HepG2 (cell line): ENCODE data around the gene RPEL1. TPM values are rescaled to one million over a fixed set of nuclear protein-coding genes. Genes with fewer than 3 reads are reported as not detected.

Experiments used
- ATAC-seq: fragments of 200-7000 bp; cut with Tn5 transposase; 3 replicates; pipeline ENCODE4 v1.9.1; 2020; ENCODE audit warnings: mild to moderate bottlenecking, moderate library complexity
- BruUV-seq: library from RNA; stranded (reverse); fragments of 400-500 nt; replicated peaks from 2 replicates; lab custom pipeline; 2021; lab: Mats Ljungman, UMichigan
- CTCF ChIA-PET: fragments of 300-600 bp; formaldehyde crosslinking; extraction: SDS; loops from one replicate; lab custom pipeline; 2021; ENCODE audit warnings: low total read pairs, inconsistent platforms, low intra/inter-chr PET ratio; lab: Yijun Ruan, JAX
- POLR2A ChIA-PET: fragments of 350-600 bp; sonication (Branson Sonifier 250); formaldehyde crosslinking; loops from one replicate; lab custom pipeline; 2020; ENCODE audit warnings: antibody characterized with exemption, inconsistent platforms; lab: Yijun Ruan, JAX
- DNase-seq: peaks from one replicate; pipeline ENCODE4 v3.0.0-alpha.2; 2015; ENCODE audit warnings: low spot score
- FAIRE-seq: peaks from 3 replicates; lab custom pipeline; 2011; peaks lifted over from hg19 to GRCh38; lab: Jason Lieb, UNC
- H2AFZ ChIP-seq: one replicate; pipeline ENCODE4 v1.6.1; 2011; ENCODE audit warnings: low read length, inconsistent platforms
- H3K27ac ChIP-seq: fragments of 300-600 bp; 3 replicates; pipeline ENCODE4 v1.8.0; 2011; ENCODE audit warnings: mixed run types, mild to moderate bottlenecking, mixed read lengths, low read length, inconsistent platforms; ENCODE audit not compliant: insufficient read depth; ENCODE audit errors: extremely low read length
- H3K27me3 ChIP-seq, 2 experiments: fragments of 200-600 bp in 1 of 2; 2 replicates in 1 of 2; 3 replicates in 1 of 2; pipeline versions ENCODE4 v1.6.0 to v1.8.0; 2011; ENCODE audit warnings: low read length in 2 of 2, mild to moderate bottlenecking in 2 of 2, moderate library complexity in 2 of 2, inconsistent platforms in 1 of 2; ENCODE audit not compliant: insufficient read depth in 2 of 2, control insufficient read depth in 1 of 2
- H3K36me3 ChIP-seq, 2 experiments: fragments of 200-600 bp in 1 of 2; replicated peaks in 1 of 2; 2 replicates in 1 of 2; 3 replicates in 1 of 2; pipeline versions ENCODE4 v1.5.1 to v1.8.0; 2011; ENCODE audit warnings: low read length in 2 of 2, inconsistent platforms in 1 of 2; ENCODE audit not compliant: insufficient read depth in 2 of 2, control insufficient read depth in 1 of 2
- H3K4me1 ChIP-seq: 2 replicates; pipeline ENCODE4 v1.5.1; 2012; ENCODE audit warnings: low read length, inconsistent platforms; ENCODE audit not compliant: insufficient read depth
- H3K4me2 ChIP-seq: 2 replicates; pipeline ENCODE4 v1.6.0; 2011; ENCODE audit warnings: low read depth, low read length, inconsistent platforms
- H3K4me3 ChIP-seq, 3 experiments: fragments of 200-600 bp in 1 of 3; sonication (generic), shearing (Covaris generic) in 1 of 3; replicated peaks in 1 of 3; 2 replicates each; pipeline ENCODE4 v1.5.1; 2011 to 2016; ENCODE audit warnings: low read length in 3 of 3, inconsistent platforms in 2 of 3, low read depth in 2 of 3, mild to moderate bottlenecking in 2 of 3, control low read depth in 1 of 3, mixed read lengths in 1 of 3; ENCODE audit not compliant: insufficient read depth in 1 of 3
- H3K79me2 ChIP-seq: one replicate; pipeline ENCODE4 v1.6.1; 2011; ENCODE audit warnings: low read length, inconsistent platforms; ENCODE audit not compliant: insufficient read depth
- H3K9ac ChIP-seq: 2 replicates; pipeline ENCODE4 v1.6.0; 2011; ENCODE audit warnings: mild to moderate bottlenecking, low read depth, low read length, inconsistent platforms; ENCODE audit not compliant: insufficient read depth
- H3K9me3 ChIP-seq: 2 replicates; pipeline ENCODE4 v1.5.1; 2012; ENCODE audit warnings: mild to moderate bottlenecking, low read length
- H4K20me1 ChIP-seq: 2 replicates; pipeline ENCODE4 v1.6.0; 2011; ENCODE audit warnings: inconsistent platforms, mild to moderate bottlenecking, low read length, moderate library complexity; ENCODE audit not compliant: insufficient read depth
- ARNTL ChIP-seq: sonication (generic); formaldehyde crosslinking; IDR thresholded peaks from 2 replicates; pipeline ENCODE4 v1.4.0; 2020; ENCODE audit warnings: mild to moderate bottlenecking, missing genetic modification reagents
- BATF2 ChIP-seq: sonication (generic); formaldehyde crosslinking; IDR thresholded peaks from 2 replicates; pipeline ENCODE4 v1.8.0; 2022; ENCODE audit warnings: mild to moderate bottlenecking, missing genetic modification reagents, moderate library complexity
- CAMTA2 ChIP-seq: sonication (generic); formaldehyde crosslinking; IDR thresholded peaks from 2 replicates; pipeline ENCODE4 v1.4.0; 2020; ENCODE audit warnings: mild to moderate bottlenecking, missing genetic modification reagents, borderline replicate concordance
- CSRNP1 ChIP-seq: sonication (generic); formaldehyde crosslinking; IDR thresholded peaks from 2 replicates; pipeline ENCODE4 v1.8.1; 2023; ENCODE audit warnings: mild to moderate bottlenecking, missing genetic modification reagents
- HBP1 ChIP-seq: IDR thresholded peaks from 2 replicates; pipeline ENCODE4 v1.6.1; 2016; ENCODE audit warnings: low read depth, control low read depth
- NCOA5 ChIP-seq: sonication (generic); formaldehyde crosslinking; IDR thresholded peaks from 2 replicates; pipeline ENCODE4 v1.4.0; 2020; ENCODE audit warnings: missing genetic modification reagents
- RBFOX2 ChIP-seq: fragments of 200-400 bp; formaldehyde crosslinking; IDR thresholded peaks from 2 replicates; pipeline ENCODE4 v1.6.1; 2017; ENCODE audit warnings: low read depth, mild to moderate bottlenecking, low read length
- SETDB1 ChIP-seq: sonication (generic); formaldehyde crosslinking; IDR thresholded peaks from 2 replicates; pipeline ENCODE4 v1.5.1; 2020; ENCODE audit warnings: missing genetic modification reagents, mild to moderate bottlenecking, borderline replicate concordance
- SIN3A ChIP-seq: IDR thresholded peaks from 2 replicates; pipeline ENCODE4 v1.6.1; 2011; ENCODE audit warnings: low read depth, mild to moderate bottlenecking, control low read depth, low read length, borderline replicate concordance
- SMYD3 ChIP-seq: sonication (generic); formaldehyde crosslinking; IDR thresholded peaks from 2 replicates; pipeline ENCODE4 v1.8.1; 2023; ENCODE audit warnings: mild to moderate bottlenecking, missing genetic modification reagents
- TERF1 ChIP-seq: sonication (generic); formaldehyde crosslinking; IDR thresholded peaks from 2 replicates; pipeline ENCODE4 v1.8.0; 2022; ENCODE audit warnings: mild to moderate bottlenecking, missing genetic modification reagents, moderate library complexity
- U2AF2 ChIP-seq: fragments of 200-400 bp; formaldehyde crosslinking; IDR thresholded peaks from 2 replicates; pipeline ENCODE4 v1.6.1; 2017; ENCODE audit warnings: low read depth, mild to moderate bottlenecking, low read length
- ZBTB7B ChIP-seq: sonication (generic); formaldehyde crosslinking; IDR thresholded peaks from 2 replicates; pipeline ENCODE4 v1.4.0; 2020; ENCODE audit warnings: missing genetic modification reagents
- ZEB1 ChIP-seq: IDR thresholded peaks from 2 replicates; pipeline ENCODE4 v1.6.1; 2012; ENCODE audit warnings: mild to moderate bottlenecking, low read depth, inconsistent platforms; ENCODE audit not compliant: insufficient replicate concordance
- ZNF460 ChIP-seq: sonication (generic); formaldehyde crosslinking; IDR thresholded peaks from 2 replicates; pipeline ENCODE4 v1.5.1; 2020; ENCODE audit warnings: missing genetic modification reagents, mild to moderate bottlenecking, borderline replicate concordance
- in situ Hi-C: cut with HindIII; loops from 2 replicates; pipeline ENCODE4 v1.10.0; 2017; ENCODE audit warnings: low pct_unique_long_range_greater_than_20kb; ENCODE audit not compliant: extremely low pct_ligation_motif_present
- intact Hi-C: fragments of 100-400 bp; cut with micrococcal nuclease; formaldehyde crosslinking; loops from one replicate; pipeline ENCODE4 v1.10.0; 2022; ENCODE audit not compliant: unreplicated experiment
- polyA plus RNA-seq, 8 experiments: library from polyadenylated mRNA; depleted of rRNA in 3 of 8; stranded (reverse) in 7 of 8; unstranded in 1 of 8; fragments of >200 nt; fragmentation: Illumina TruSeq in 4 of 8; extraction: Trizol in 4 of 8; gene quantifications; 2 replicates each; pipeline versions ENCODE4 v1.2.1 to v1.2.3, GENCODE V29; 2011 to 2016; ENCODE audit warnings: low read depth in 4 of 8, missing spikeins in 1 of 8, mixed read lengths in 1 of 8; ENCODE audit not compliant: insufficient read depth in 1 of 8
- total RNA-seq, 5 experiments: library from RNA; depleted of rRNA; stranded (reverse); fragments of >200 nt; fragmentation: Illumina TruSeq; extraction: Trizol; gene quantifications; 2 replicates each; pipeline ENCODE4 v1.2.3, GENCODE V29; 2016; ENCODE audit warnings: low read depth in 1 of 5
- TF ChIP-seq, protein P1 (sequence below): sonication (generic); formaldehyde crosslinking; IDR thresholded peaks from 2 replicates; pipeline ENCODE4 v1.4.0; 2020; ENCODE audit warnings: missing genetic modification reagents

The RPEL1 gene
- total and polyA plus RNA-seq, 2 of the 13 experiments (the other 11 are each of a cell fraction or from before 2014, with no cell fraction given), result 0.04 to 0.07 TPM

- H3K27ac ChIP-seq, result no peak overlapping the region
- DNase-seq (no peak), ATAC-seq (no peak), FAIRE-seq (no peak)
- ChIA-PET POLR2A (no interaction called here), CTCF (no interaction called here)
- intact Hi-C loops, result no loop called here
- no peak overlapping the region for H3K4me3 ChIP-seq
- no peak overlapping the region for H2AFZ ChIP-seq
- BruUV-seq, result no TSS peak
- no peaks in the 10 kb centered on the region for H3K36me3 ChIP-seq
- peaks cover 43% of the 10 kb centered on the region for H3K4me1 ChIP-seq
- H3K9ac ChIP-seq, result no peak overlapping the region
- no peaks in the 10 kb centered on the region for H3K79me2 ChIP-seq
- H3K4me2 ChIP-seq, result no peak overlapping the region
- no peak for TF ChIP-seq BATF2 (CRISPR knock-in tag)
- no peak for TF ChIP-seq NCOA5 (CRISPR knock-in tag)
- no peak for TF ChIP-seq ARNTL (CRISPR knock-in tag)
- TF ChIP-seq HBP1 (CRISPR knock-in tag), result no peak
- no peak for TF ChIP-seq SMYD3 (CRISPR knock-in tag)
- no peak for TF ChIP-seq SETDB1
- no peak for TF ChIP-seq ZEB1
- no peak for TF ChIP-seq RBFOX2
- no peak for TF ChIP-seq U2AF2
- no peak for TF ChIP-seq ZNF460 (CRISPR knock-in tag)
- TF ChIP-seq SIN3A, result no peak
- TF ChIP-seq, protein P1, sequence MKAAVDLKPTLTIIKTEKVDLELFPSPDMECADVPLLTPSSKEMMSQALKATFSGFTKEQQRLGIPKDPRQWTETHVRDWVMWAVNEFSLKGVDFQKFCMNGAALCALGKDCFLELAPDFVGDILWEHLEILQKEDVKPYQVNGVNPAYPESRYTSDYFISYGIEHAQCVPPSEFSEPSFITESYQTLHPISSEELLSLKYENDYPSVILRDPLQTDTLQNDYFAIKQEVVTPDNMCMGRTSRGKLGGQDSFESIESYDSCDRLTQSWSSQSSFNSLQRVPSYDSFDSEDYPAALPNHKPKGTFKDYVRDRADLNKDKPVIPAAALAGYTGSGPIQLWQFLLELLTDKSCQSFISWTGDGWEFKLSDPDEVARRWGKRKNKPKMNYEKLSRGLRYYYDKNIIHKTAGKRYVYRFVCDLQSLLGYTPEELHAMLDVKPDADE (CRISPR knock-in tag), result no peak
- TF ChIP-seq CSRNP1 (CRISPR knock-in tag), result no peak
- TF ChIP-seq ZBTB7B, result no peak
- TF ChIP-seq CAMTA2 (CRISPR knock-in tag), result no peak
- TF ChIP-seq TERF1, result no peak
- no peaks in the 10 kb centered on the region for H4K20me1 ChIP-seq
- no peaks in the 10 kb centered on the region for H3K27me3 ChIP-seq
- in situ Hi-C loops, result no loop called here
- peaks cover 18% of the 10 kb centered on the region for H3K9me3 ChIP-seq
Observed at GRCh38 chr10:103225939-103226338, 19.7 kb upstream of the RPEL1 start.
